H4 (cell line): Measurements from ENCODE around the gene SPOCK1. TPM values are rescaled to one million over a fixed set of nuclear protein-coding genes. Genes with fewer than 3 reads are reported as not detected.

Experiments
- DNase-seq: peaks from one replicate; pipeline ENCODE4 v3.0.0-alpha.2; 2015; ENCODE audit warnings: low spot score
- total RNA-seq: library from RNA; depleted of rRNA; stranded (reverse); fragments of >200 nt; shearing (Covaris generic); gene quantifications from 2 replicates; pipeline ENCODE4 v1.2.3, GENCODE V29; 2014

SPOCK1 gene
- total RNA-seq, 1 experiment from 2014 or later: 9.0 TPM

- no peak for DNase-seq
Observed at GRCh38 chr5:137073189-137073588, 425.9 kb downstream of the SPOCK1 start.

DNA sequence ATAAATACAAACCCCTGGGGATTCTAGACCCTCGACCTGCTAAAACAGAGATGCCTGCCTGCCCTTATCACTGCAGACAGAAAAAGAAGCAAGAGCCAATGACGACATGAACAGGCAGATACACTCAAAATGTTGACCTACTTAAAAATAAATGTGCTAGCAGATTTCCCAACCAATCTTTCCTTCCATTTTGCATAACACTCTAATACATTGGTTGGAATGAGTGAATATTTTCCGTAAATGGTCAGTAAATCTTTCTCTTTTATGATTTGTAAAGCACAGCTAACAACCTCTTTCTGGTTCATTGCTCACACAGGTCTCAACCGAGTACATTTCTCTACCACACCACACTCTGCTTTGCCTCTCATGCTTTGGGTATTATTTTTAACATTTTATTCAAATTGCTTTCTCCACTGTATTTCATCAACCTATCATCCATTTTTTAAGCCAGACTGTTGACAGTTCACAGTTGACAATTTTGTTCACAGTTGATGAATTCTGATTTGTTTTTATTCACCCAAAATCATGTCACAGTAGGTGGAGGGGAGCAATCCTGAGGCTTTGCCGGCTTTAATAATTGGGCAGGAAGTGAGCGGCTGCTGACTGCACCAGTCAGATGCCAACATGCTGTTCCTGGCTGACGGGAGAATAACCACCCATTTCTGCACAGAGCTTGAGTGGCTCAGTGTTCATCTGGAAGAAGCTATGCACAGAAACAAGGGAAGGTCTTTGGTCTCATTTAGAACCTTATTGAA, 426.6 kb downstream of the SPOCK1 start:
- no peak for DNase-seq

GRCh38 chr5:137071931-137072330, 427.2 kb downstream of the SPOCK1 start:
- no peak for DNase-seq

GRCh38 chr5:137071526-137071925, 427.6 kb downstream of the SPOCK1 start:
- DNase-seq: no peak

DNA sequence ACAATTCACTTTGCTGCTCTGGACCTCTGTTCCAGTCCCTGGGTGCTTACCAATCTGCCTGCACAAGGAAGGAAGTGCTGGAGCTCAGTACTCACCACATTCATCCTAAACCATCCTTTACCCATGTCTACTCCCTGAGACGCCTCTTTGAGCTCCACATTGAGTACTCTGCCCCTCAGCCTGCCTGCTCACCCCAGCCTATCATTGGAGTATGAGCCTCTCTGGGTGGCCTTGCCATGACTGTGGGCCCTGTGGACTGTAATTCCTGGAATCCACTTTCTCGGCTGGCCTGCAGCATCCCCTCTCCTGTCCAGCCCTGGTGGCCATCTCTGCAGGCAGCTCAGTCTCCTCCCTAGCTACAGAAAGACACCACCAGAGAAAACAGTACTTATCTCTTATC, 428.6 kb downstream of the SPOCK1 start:
- no peak for DNase-seq

DNA sequence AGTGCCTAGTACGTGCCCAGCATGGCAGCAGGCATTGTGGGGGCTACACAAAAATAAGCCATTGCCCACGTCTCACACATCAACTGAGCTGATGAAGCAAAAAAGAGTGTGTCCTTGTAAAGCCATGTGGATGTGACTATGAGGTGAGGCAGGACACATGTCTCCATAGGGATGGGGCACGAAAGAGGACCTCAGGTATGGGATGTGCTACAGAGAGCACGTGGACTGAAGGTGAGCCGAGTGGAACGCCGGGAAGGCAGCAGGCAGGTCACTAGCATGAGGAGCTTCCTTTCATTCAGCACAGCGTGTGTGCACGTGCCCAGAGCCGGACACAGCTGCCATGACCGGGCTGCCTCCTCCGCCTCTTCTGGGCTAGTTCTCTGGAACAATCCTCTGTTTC, 429.8 kb downstream of the SPOCK1 start:
- no peak for DNase-seq

DNA sequence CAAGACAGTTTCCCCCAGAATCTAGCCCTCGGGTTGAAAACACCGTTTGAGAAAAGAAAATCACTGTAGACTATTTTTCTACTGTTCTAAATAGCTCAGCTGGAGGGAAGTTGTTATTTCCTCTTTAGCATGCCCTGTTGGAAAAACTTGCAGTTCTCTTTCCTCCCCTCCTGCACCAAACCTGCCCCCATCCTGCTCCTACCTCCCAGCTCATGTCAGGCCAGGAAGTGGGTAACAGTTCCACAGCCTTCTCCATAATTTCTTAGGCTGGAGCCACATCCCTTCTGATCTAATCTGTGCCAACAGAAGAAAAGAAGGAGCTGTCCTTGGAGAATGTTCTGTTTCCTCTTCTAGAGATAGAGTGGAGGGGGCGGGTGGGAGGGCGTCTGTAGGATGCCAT, 437.7 kb downstream of the SPOCK1 start:
- no peak for DNase-seq

DNA sequence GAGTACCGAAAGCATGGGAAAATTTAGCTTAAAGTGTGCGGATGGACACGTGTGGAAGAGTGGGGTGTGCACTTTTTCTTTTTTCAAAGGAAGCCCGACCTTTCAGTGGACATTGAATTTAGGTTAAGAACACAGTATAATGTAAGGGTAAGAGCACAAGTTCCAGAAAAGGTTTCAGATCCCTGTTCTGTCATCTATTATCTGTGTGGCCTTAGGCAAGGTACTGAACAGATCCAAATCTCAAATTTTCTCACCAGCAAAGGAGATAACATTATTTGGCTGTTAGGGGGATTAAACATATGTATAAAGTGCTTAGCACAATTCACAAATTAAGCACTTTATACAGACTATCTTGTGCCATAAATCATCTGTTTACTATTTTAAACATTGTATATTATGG, 441.0 kb downstream of the SPOCK1 start:
- DNase-seq: no peak

GRCh38 chr5:137056676-137057075, 442.4 kb downstream of the SPOCK1 start:
- DNase-seq: no peak

- DNase-seq: no peak
Observed at GRCh38 chr5:137055271-137055872, 443.8 kb downstream of the SPOCK1 start.

- DNase-seq: no peak
Observed at GRCh38 chr5:137054792-137055191, 444.3 kb downstream of the SPOCK1 start.

DNA sequence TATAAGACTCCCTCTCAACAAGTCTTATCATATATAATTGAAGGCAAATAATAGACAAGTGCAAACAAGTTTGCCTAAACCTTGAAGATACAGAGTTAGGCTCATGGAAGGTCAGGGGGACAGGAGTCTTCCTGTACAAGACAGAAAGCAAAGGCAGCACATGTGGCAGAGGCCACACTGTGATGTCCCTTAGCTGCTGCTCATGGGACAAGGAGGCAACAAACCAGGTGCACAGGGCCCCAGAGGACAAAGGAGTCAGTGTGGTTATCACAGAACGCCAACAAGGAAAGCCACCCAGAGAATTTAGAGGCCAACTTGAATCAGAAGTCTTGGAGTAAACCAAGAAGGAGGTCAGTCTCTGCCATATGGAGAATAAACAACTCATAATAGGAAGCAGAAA, 444.8 kb downstream of the SPOCK1 start:
- DNase-seq: no peak

- DNase-seq: no peak
Observed at GRCh38 chr5:137051161-137051560, 448.0 kb downstream of the SPOCK1 start.

GRCh38 chr5:137040641-137041340, 458.3 kb downstream of the SPOCK1 start:
- DNase-seq: no peak

GRCh38 chr5:137040024-137040423, 459.1 kb downstream of the SPOCK1 start:
- DNase-seq: no peak

DNA sequence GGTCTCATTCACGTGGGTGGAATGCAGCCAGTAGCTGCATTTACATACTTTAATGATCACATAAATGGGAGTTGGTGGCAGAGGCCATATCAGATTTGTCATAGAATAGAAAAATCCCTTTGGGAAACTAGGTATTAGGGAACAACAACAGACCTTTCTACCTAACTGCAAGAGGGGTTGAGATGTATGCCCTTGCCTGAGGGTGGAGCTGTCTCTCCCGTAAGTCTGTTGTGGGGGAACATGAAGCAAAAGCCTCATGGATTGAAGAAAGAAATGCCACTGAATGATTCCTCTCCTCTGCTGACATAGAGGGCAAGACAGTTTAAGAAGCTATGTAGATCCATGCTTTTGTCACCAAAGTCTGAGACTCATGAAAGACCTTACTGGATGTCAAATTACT, 461.3 kb downstream of the SPOCK1 start:
- no peak for DNase-seq

GRCh38 chr5:137036640-137037039, 462.5 kb downstream of the SPOCK1 start:
- no peak for DNase-seq

- no peak for DNase-seq
Observed at GRCh38 chr5:137035480-137035878, 463.6 kb downstream of the SPOCK1 start.

- no peak for DNase-seq
Observed at GRCh38 chr5:137034764-137035479, 464.2 kb downstream of the SPOCK1 start.

DNA sequence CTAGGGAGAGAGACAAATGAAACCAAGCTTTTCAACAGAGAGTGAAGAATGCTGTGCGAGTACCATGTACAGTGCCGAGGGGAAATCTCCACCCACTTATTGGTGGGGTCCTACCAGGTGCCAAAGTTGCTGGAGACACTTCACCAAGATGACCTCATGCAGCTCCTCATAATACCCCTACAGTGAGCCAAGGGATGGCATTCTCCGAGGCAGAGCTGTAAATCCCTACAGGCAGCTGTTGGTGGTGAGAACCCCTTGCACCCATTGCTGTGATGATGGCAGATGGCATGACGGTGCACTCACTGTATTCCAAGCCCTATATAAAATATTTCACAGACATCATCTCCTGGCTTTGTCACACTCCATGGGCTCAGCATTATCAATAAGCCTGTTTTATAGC, 464.9 kb downstream of the SPOCK1 start:
- no peak for DNase-seq

DNA sequence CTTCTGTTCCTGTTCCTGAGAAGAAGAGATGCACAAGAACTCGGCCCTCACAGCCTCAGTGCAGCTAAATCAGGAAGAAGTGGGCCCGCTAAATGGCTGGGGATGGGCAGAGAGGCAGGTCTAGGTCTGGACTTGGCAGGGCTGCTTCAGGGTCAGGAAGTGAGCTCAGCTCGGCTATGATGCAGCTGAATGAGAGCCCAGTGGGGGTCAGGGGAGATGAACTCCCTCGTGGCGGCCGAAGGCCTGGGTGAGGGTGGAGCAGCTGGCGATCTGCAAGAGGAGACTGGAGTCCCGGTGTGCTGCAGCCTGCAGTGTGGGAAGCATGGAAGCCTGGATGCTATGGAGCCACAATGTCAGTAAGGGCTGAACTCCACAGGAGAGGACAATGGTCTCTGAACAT, 466.2 kb downstream of the SPOCK1 start:
- DNase-seq: no peak

DNA sequence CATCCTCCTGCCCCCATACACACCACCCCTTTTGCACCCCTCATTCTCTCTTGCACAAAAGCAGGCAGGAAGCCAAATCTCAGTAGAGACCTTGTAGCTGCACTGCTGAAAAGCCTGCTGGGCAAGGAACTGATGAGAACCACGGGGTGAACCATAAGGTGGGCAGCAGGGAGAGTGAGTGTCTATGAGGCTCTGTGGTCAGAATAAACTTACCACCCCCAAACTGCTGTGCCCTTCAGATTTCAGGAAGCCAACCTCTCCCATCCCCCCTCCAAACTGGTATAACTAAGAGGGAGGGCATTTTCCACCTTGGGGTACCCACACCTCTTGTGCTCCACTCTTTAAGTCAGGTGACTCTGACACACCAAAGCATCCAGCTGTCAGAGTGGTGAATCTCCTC, 471.4 kb downstream of the SPOCK1 start:
- no peak for DNase-seq
